Measurements from ENCODE around the gene DIDO1. TPM values are rescaled to one million over a fixed set of nuclear protein-coding genes. Genes with fewer than 3 reads are reported as not detected.

The DIDO1 gene
- total RNA-seq, 2 experiments from 2014 or later, result 45.9 to 47.4 TPM

- ATAC-seq (no peak), DNase-seq (no peak)
- H3K27me3 Mint-ChIP-seq, result no peaks in the 10 kb centered on the region
- no peak for TF ChIP-seq CTCF (IDR thresholded peaks at IDR 0.05)
- POLR2A ChIA-PET, result no interaction called here
- H3K4me3 Mint-ChIP-seq, result no peak overlapping the region
- intact Hi-C loops (cut with micrococcal nuclease), result no loop called here
- H3K4me1 Mint-ChIP-seq (ENCODE audit: low read depth), result peaks cover 8% of the 10 kb centered on the region
- H3K36me3 Mint-ChIP-seq (ENCODE audit: low read depth), result peaks cover 3% of the 10 kb centered on the region
- CTCF ChIA-PET, result interaction anchor here (1.1 kb wide), 1 partner anchor 56 kb away, joined by 3 read pairs; no protein-coding TSS in a partner anchor
- no peaks in the 10 kb centered on the region for H3K9me3 Mint-ChIP-seq
- no peak overlapping the region for H3K27ac Mint-ChIP-seq
These were observed 46.8 kb downstream of the DIDO1 start for GRCh38 chr20:62879275-62880146.

- CTCF ChIA-PET, result interaction anchor here (1.1 kb wide), 1 partner anchor 57 kb away, joined by 3 read pairs; no protein-coding TSS in a partner anchor
- intact Hi-C loops (cut with micrococcal nuclease), result no loop called here
- Mint-ChIP-seq H3K27ac (no peak overlapping the region), H3K36me3 (ENCODE audit: low read depth) (peaks cover 3% of the 10 kb centered on the region), H3K27me3 (no peaks in the 10 kb centered on the region), H3K9me3 (no peaks in the 10 kb centered on the region), H3K4me3 (no peak overlapping the region), H3K4me1 (ENCODE audit: low read depth) (peaks cover 18% of the 10 kb centered on the region)
- no peak for DNase-seq
- ATAC-seq, result no peak
- POLR2A ChIA-PET, result no interaction called here
- no peak for TF ChIP-seq CTCF (IDR thresholded peaks at IDR 0.05)
These were observed 47.9 kb downstream of the DIDO1 start for GRCh38 chr20:62878244-62879038.

- intact Hi-C loops (cut with micrococcal nuclease), result no loop called here
- DNase-seq (no peak), ATAC-seq (peak; percentile 28)
- TF ChIP-seq CTCF (IDR thresholded peaks at IDR 0.05), result no peak
- ChIA-PET CTCF (interaction anchor here (1.1 to 3.1 kb wide), 4 partner anchors 12 to 132 kb away, joined by 3 to 13 read pairs (median 4); no protein-coding TSS in a partner anchor), POLR2A (interaction anchor here (1.2 kb wide), 1 partner anchor 10 kb away, joined by 3 read pairs; no protein-coding TSS in a partner anchor)
- no peaks in the 10 kb centered on the region for H3K27me3 Mint-ChIP-seq
- H3K4me3 Mint-ChIP-seq, result no peak overlapping the region
- H3K4me1 Mint-ChIP-seq (ENCODE audit: low read depth), result peaks cover 18% of the 10 kb centered on the region
- no peak overlapping the region for H3K27ac Mint-ChIP-seq
- no peaks in the 10 kb centered on the region for H3K9me3 Mint-ChIP-seq
- H3K36me3 Mint-ChIP-seq (ENCODE audit: low read depth), result peaks cover 3% of the 10 kb centered on the region
These were observed 49.1 kb downstream of the DIDO1 start for GRCh38 chr20:62876902-62877816.

- Mint-ChIP-seq H3K4me1 (ENCODE audit: low read depth) (peaks cover 18% of the 10 kb centered on the region), H3K9me3 (no peaks in the 10 kb centered on the region), H3K36me3 (ENCODE audit: low read depth) (peaks cover 2% of the 10 kb centered on the region), H3K4me3 (no peak overlapping the region), H3K27ac (no peak overlapping the region), H3K27me3 (no peaks in the 10 kb centered on the region)
- no peak for TF ChIP-seq CTCF (IDR thresholded peaks at IDR 0.05)
- POLR2A ChIA-PET, result interaction anchor here (1.2 kb wide), 1 partner anchor 11 kb away, joined by 3 read pairs; no protein-coding TSS in a partner anchor
- intact Hi-C loops (cut with micrococcal nuclease), result no loop called here
- DNase-seq (no peak), ATAC-seq (peak; percentile 29)
- CTCF ChIA-PET, result interaction anchor here (1.1 to 3.1 kb wide), 5 partner anchors 13 to 133 kb away, joined by 3 to 13 read pairs (median 4); no protein-coding TSS in a partner anchor
These were observed 49.8 kb downstream of the DIDO1 start for GRCh38 chr20:62876501-62876901.
